Globus pallidus (tissue), 1 donor: ENCODE measurements around the gene RPH3AL.

Source experiments
- DNase-seq: peaks from one replicate; pipeline ENCODE4 v3.0.0-alpha.2; 2015; ENCODE audit warnings: low spot score

The RPH3AL gene

DNA sequence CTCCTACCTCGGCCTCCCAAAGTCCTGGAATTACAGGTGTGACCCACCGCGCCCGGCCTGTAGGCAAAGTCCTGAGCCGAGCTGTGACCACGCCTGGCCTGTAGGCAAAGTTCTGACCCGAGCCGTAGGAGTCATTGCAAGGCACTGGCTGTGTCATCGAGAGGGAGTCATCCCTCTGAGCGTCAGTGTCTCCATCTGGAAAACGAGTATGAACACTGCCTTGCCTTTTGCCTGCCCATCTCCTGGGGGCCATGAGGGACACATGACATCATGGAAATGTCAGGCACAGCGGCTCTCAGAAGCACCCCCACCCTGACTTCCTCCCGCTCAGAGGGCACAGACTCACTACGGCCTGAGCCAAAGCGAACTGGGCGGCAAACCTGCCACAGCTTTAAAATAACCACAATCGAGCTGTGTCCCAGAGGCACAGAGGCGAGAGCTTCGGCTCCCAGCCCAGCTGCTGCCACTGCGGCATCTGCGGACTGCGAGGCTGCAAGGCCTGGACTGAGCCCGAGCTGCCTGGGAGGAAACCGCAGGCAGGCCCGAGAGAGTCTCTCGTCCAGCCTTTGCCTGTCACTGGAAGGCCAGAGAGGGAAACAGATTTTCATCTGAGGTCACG is 50.8 kb downstream of the RPH3AL start:
- no peak for DNase-seq

DNA sequence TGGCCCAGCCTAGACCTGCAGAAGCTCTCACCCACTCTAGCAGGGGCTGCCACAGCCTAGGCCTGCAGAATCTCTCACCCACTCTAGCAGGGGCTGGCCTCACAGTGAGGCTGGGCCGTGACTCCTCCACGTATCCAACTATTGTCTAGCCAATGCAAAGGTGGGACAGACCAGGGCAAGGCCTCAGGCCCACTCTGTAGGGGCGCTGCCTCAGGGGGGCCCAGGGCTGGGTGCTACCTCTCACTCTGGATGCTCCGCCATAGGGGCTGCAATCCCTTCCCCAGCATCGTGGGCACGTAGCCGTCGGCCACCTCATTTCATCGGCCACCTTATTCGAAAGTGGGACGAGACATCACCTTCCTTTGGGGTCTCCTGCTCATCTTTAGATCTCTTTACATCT is 51.7 kb downstream of the RPH3AL start:
- DNase-seq, result no peak

DNA sequence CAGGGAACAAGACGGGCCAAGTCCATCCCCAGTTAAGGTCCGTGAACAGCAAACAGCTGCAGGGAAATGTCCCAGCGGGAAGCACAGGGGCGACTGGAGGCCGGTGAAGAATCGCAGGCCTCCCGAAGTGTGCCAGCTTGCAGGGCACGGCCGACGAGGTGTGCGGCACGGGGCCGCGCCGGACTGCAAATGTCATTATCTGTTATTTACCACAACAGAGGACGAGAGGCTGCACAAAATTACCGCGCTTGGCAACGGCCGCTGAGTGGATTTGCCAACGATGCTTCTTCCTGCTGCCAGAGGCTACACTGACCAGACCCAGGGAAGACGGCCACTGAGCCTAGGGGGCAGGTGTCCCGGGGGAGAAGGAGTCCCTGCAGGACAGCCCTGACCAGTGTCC is 53.1 kb downstream of the RPH3AL start:
- DNase-seq, result no peak

DNA sequence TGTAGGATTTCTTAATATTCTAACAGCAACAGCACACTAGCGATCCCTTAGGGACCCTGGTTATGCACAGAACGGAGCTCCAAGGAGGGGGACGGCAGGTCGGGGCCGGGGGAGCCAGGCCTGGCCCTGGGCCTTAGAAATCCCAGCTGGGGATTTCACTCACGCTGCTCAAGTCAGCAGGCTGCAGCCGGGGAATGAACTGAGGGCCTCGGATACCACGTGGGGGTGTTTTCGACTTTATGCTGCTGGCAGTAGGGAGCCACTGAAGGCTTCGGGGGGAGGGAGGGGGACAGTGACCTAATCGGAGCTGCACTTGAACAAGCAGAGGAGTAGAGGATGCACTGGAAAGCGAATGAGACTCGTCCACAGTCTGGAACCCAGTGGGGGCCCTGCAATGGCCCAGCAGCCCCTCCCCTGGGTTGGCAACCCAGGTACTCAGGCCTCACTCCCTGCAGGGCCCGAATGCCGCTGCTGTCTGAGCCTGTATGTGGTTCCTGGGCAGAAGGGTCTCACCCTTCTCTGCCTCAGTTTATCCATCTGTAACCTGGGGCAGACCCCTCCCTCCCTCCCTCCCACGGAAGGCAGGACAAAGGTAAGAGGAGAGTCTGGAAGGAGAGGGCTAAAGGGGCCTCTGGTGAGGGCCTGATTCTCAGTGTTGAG is 53.7 kb downstream of the RPH3AL start:
- DNase-seq, result no peak

DNA sequence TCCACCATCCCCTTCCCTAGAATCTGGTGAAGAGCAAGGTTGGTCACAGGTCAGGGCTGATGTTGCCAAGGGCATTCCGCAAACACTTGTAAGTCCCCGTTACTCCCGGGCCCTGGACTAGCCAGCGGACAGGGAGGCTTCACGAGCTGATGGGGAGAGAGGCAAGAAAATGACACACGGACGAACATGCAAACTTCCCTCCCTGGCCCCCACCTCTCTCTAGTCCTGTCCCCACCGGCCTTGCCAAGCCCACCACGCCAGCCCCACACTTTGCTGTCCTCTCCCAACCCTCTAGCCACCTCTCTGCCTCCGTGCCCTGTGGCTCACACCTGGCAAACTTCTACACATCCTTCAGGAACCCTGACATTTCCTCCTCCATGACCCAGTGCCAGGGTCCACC is 54.8 kb downstream of the RPH3AL start:
- no peak for DNase-seq

DNA sequence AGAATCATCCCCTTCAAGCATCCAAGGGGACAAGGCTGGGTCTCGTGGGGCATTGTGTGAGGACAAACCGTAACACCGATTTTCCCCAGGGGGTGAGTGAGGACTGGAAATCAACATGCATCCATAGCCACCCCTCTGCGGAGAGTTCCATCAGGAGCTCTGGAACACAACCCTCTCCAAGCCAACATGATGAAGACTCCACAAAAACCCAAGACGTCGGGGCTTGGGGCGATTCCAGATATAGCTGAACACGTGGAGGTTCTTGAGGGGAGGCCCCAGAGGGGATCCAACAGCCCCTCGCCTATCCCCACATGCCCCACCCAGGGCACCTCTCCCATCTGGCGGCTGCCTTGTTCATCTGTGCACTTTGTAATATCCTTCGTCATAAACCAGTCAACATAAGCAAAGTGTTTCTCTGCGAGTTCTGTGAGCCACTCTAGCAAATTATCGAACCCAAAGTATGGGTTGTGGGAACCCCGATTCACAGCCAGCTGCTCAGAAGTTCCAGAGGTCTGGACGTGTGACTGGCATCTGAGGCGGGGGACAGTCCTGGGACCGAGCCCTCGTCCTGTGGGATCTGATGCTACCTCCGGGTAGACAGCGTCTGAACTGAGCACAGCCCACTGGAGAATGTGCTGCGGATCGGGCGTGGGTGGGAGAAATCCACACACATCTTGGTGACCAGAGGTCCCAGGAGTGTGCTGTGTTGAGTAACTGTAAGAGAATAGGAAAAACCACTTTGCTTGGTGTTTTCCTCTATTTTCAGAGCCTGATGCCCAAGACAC is 55.5 kb downstream of the RPH3AL start:
- DNase-seq, result no peak

DNA sequence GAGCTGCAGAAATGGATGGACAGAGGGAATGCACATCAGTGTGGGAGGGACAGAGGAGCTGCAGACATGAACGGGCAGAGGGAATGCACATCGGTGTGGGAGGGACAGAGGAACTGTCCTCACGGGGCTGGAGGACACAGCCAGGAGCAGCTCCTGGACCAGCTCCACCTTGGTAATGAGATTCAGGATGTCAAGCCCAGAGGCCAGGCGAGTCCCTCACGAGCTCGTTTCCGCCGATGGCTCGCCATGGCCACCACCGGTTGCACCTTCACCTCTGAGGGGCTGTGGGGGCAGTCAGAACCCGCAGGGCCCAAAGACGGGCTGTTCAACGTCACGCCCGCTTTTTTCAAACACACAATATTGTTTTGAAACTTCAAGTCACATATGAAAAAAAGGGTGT is 56.2 kb downstream of the RPH3AL start:
- no peak for DNase-seq

DNA sequence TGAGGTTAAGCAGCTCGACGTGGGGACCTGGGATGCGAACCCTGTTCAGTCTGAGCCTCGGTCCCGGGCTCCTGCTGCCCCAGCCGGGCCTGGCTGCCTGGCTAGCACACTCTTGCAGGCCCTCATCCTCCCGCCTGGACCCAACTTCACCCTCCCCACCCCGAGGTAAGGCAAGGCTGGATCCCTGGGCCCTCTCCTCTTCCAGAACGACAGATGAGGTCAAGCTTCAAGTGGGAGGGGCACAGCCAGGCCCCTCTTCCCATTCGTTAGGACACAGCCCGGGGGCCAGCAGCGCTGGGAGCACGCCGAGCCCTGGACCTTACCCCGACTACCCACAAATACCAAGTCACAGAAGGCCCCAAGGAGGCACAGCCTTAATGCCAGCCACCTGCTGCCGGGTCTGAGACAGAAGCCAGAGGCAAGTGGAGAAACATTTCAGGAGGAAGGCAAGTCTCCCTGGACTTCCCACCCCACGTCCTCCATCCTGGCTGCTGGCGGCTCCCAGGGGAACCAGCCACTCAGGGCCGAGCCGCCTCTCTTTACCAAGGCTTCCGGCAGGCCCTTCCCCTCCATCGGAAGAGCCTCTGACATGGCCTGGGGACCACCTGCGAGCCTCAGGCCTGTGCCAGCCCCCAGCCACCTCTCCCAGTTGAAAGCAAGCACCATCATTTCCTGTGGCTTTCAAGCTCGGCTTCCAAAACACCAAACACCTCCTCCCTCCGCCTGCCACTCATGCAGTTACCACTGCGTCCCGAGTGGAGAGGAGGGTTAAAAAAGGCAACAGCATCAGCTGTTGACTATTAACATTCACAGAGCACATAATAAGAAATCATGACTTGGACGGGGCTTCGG is 59.9 kb downstream of the RPH3AL start:
- DNase-seq, result no peak

DNA sequence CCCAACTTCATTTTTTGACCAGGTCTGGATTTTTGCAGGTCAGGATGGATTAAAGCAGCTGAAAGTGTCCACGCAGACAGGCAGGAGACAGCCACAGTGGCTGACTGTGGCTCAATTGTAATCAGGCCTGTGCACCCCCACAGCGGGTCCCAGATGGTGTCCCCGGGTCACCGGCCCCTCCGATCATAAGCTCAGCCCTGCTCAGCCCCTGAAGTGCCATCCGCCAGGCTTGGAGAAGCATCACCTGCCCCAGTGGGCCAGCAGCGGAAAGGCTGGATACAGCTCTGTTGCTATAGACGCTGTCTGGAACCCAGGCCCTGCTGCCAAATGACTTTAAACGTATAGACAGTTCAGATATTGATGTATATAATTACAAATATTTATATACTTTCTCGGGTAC is 60.6 kb downstream of the RPH3AL start:
- DNase-seq, result no peak

DNA sequence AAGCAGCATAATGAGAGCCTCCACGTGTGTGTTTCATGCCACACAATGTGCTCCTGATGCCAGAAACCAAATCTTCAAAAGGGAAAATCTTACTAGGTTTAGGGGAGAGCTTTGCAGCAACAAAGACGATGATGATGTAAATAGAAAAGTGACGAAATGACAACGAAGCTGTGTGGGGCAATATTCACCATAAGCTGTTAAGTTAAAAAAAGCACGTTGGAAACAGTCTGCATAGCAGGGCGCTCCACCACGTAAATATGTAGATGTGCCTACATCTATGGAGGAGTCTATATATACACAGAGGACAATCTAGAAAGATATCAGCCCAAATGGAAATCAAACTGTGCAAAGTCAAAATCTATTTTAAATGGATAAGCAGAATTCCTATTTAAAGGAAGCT is 61.0 kb downstream of the RPH3AL start:
- no peak for DNase-seq

DNA sequence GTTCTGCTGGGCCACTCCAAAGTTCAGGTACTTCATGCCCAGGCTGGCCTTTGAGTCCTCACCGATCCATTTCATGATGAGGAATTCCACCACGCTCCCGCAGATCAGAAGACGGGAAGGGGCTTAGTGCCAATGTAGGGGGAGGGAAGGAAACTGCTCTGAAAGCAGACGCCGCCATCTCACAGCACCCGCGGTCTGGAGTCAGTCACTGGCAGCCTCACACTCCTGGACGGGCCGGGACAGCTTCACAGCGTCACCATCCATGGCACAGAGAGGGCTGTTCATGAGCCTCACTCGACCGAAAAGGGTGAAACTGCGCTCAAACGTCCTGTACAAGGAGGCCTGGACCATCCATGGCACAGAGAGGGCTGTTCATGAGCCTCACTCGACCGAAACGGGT is 62.0 kb downstream of the RPH3AL start:
- no peak for DNase-seq

DNA sequence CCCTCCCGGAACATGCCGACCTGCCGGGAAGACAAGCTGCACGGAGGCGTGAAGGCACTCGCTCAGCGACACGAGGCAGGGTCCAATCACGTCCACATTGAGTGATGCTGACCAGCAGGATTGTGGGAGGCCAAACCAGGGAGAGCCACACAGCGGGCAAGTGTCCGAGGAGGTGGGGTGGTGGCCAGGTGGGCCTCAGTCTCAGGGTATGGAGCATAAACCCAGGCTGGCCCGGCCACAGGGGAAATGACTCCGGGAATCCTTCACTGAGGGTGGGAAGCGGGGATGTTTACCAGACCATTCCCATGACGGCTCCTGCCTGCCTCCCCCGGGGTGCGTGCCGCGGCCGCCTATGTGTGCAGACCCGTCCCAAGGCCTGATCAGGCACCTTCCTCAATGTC is 62.5 kb downstream of the RPH3AL start:
- DNase-seq, result no peak

DNA sequence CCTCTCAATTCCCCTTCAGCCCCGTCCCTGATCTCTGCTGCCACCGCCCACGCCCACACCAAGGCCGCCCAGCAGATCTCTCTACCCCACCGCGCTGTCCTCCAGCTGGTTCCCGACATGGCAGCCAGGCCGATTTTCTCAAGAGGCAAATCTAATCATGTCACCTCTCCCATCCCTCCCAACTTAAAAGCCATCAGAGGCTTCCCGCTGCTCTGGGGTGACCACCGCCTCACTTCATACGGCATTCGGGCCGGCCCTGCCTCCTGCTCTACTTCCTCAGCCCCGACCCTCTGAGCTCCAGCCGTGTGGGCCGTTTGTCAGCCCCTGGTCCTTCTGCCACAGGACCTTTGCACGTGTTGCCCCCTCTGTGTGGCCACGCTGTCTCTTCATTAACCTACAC is 63.2 kb downstream of the RPH3AL start:
- DNase-seq, result no peak

DNA sequence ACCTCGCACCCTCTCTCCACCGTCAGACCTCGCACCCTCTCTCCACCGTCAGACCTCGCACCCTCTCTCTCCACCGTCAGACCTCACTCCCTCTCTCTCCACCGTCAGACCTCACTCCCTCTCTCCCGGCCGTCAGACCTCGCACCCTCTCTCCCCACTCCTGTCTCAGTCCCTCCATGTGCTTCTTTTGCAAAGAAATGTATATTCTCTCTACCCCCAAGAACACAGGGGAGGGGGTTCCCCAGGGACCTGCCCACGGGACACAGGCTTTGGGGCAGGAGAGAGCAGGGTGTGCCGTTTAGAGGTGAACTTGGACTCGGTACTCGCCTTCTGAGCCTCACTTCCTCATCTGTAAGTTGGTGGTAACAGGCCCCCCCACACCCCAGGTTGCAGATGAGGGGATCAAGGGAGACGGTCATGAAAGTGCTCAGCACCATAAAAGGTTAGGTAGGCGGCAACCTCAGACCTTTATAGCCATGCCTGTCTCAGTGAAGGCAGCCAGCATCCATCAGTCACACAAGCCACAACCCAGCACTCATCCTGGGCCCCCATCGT is 63.7 kb downstream of the RPH3AL start:
- no peak for DNase-seq

DNA sequence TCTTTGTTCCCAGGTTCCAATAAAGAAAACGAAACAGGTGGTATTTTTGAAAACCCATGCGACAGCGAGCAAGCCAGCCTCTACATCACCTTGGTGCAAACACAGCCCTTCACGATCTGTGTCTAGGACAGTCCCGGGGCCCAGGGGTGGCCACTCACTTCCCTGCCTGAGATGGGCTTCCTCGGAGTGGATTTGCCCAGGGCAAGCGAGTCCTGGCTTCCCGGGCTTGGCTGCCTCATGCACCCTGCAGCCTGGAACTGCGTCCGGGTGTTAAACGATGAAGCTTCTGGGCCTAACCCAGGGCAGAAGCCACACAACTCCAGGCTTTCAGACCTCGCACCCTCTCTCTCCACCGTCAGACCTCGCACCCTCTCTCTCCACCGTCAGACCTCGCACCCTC is 66.0 kb downstream of the RPH3AL start:
- DNase-seq, result no peak

DNA sequence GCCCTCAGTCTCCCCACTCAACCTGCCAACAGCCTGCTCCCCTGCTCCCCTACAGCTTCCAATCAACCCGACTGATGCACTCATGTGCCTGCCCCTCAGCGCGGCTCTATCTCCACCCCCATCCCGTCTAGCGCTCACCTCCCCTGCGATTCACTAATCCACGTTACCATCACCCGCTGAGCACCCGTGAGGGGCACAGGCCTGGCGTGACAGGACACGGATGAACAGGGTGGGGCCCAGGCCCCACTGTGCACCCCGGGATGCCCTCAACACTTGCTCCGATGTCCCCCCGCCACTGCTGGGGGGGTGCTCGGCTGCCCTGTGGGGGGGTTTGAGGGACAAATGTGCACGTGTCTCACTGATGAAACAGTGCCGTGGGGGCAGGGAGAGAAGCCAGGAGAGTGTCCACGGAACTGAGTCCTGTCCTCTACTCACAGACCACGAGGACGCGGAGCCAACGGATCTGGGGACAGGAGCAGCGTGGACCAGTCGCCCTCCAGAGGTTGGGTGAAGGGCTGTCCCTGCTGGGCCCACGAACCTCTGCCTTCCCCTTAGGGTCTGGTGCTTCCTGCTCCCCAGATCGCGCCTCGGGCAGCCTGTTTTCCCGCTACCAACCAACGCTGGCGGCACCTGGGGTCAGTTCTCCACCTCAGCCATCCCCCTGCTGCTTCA is 66.7 kb downstream of the RPH3AL start:
- no peak for DNase-seq

DNA sequence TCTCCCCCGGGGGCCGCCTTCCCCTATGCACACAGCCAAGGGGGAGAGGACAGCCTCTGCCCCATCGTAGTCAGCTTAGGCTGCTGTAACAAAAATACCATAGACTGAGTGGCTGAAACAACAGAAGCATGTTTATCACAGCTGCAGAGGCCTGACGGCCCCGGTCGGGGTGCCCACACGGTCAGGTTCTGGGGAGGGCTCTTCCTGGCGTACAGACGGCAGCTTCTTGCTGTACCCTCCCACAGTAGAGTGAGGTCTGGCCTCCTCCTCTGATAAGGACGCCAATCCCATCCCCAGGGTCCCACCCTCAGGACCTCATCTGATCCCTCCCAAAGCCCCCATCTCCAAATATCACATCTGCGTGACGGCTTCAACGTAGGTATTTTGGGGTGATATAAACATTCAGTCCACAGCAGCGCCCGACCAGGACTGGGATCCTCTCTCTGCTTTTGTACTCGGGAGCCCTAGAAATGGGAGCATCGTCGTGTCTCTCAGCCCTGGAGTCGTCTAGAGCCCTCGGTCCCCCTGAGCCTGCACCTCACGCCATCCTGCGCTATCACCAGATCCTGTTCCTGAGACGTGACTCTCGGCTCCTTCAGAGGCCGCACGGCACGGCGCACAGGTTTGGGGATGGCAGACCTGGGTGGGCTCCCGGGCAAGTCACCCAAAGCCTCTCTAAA is 67.8 kb downstream of the RPH3AL start:
- no peak for DNase-seq

DNA sequence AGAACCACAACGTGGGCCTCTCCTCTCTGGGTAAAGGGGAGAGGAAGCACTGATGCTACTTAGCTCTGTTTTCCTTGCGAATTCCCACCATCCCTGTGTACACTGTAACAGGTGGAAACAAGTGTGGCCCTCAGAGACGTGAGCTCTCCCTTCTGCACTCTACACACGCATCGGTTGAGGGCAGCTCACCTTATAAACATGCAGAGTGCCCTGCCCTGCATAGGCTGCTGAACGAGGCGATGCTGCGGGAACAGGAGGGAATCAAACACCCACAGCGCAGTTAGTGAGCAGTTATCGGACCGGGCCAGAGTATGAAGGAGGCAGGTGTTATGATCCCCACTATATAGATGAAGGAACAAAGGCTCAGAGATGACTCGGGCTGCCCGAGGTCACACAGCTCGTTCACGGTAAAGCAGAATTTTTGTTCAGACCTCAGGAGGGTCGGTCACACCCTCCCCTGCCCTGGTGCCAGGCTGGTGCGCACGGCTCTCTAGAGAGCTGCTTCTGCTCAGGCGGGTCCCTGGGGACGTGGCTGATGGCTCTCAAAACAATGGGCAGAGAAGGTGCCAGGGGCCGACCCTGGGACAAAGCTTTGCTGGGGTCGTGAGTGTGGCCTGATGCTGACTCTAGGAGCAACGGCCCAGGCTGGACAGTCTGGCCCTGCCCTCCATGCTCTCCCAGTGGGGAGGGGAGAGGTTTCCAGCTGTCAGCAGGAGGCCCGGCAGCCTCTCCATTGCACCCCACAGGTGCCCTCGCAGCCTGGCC is 68.5 kb downstream of the RPH3AL start:
- DNase-seq, result no peak

DNA sequence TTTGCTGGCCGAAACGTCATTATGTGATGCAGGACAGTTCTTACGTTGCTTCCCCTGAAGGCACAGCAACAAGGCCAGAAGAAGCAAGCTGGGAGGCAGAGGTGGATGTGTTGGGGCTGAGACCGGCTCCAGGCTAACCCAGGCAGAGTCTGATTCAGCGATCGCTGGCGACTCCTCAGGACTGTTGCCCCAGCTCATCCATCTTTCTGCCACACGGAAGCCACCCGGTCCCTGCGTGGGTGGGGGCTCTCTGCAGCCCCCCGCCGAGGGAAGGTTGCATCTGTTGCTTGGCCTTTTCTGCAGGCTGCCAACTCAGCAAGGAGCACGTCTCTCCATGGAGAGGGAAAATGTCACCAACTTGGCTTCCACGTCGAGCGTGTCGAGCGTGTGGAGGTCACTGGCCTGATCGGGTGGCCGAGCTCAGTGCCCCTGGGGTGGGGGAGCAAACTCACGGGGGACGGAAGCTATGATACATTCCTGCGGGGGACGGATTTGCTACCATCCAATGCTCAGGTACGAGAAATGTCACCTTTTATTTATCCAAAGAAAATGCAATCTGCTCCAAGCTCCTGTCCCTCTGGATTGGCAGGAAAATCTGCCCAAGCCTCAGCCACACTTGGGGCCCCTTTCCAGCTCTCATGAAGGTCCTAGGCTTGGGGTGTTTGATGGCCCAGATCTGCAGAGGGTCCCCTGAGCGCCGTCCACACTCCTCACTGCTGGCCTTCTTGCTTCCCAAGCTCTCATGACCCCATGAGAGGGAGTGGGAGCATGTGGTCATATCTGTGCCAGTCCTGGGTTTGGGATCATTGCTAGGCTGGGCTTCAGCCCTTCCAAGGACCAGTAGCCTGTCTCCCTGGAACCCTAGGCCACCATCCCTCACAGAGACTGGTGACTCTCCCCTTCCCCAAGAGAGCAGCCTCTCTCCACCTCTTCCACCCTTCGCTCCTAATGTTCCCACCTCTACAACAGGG is 69.4 kb downstream of the RPH3AL start:
- DNase-seq, result no peak
